ENCODE results near the gene IQCK. TPM values are rescaled to one million over a fixed set of nuclear protein-coding genes. Genes with fewer than 3 reads are reported as not detected.
"Not testable (repeated sequence)": the region's sequence is repeated elsewhere in the genome, so short reads cannot be mapped to it uniquely, and the experiment has no call there.

The IQCK gene
- total and polyA plus RNA-seq, 2 donors (not counting 3 experiments of a cell fraction or from before 2014, with no cell fraction given), result 17.2 to 18.1 TPM

DNA sequence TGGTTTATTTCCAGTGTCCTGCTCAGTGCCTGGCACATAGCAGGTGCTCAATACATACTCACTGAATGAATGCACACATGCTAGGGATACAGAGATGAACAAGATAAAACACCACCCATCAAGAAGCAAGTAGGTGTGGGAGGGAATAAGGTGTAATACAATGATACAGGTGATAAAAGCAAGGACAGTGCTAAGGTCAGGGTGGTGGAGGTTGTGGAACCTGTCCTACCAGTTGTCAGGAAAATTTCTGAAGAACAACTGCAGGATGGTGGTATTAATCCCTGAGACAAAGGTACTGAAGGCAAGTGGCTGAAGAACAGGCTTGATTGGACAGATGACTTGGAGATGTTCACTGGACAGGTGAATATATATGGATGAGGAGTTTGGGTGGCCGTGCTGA is 1.9 kb upstream of the IQCK start:
- no peaks in the 10 kb centered on the region for H3K9me3 ChIP-seq (replicated peaks; ENCODE audit: control insufficient read depth, insufficient read depth, low read length)
- no peak overlapping the region for H3K9ac ChIP-seq (replicated peaks; ENCODE audit: extremely low read depth, insufficient read depth, low read length)
- H3K4me1 ChIP-seq (ENCODE audit: control insufficient read depth, extremely low read depth, insufficient read depth, low read length), result peaks cover 13% of the 10 kb centered on the region
- no peak overlapping the region for H3K4me3 ChIP-seq (replicated peaks in 1 of 3; ENCODE audit: insufficient read depth in 1 of 3, low read depth in 1 of 3, low read length in 3 of 3)
- H3K27me3 ChIP-seq (ENCODE audit: control insufficient read depth in 2 of 2, insufficient read depth in 2 of 2, low read length in 2 of 2), result no peaks in the 10 kb centered on the region
- peak overlapping the region; percentile 96 for H3K4me2 ChIP-seq (ENCODE audit: insufficient read depth, low read length)
- BruUV-seq (replicated peaks), result no TSS peak
- ChIA-PET CTCF (interaction anchor here (1.2 kb wide), 1 partner anchor 115 kb away, joined by 3 read pairs; no protein-coding TSS in a partner anchor), POLR2A (no interaction called here)
- TF ChIP-seq FOS (IDR thresholded peaks at IDR 0.05; ENCODE audit: borderline replicate concordance, insufficient read depth, low read length) (no peak), EZH2 (IDR thresholded peaks at IDR 0.05; ENCODE audit: borderline replicate concordance, low read depth, low read length, severe bottlenecking) (no peak), JUN (IDR thresholded peaks at IDR 0.05; ENCODE audit: borderline replicate concordance, insufficient read depth, insufficient read length, low read depth) (no peak), MYC (IDR thresholded peaks at IDR 0.05; ENCODE audit: low read depth, low read length) (no peak), POLR2AphosphoS5 (IDR thresholded peaks at IDR 0.05; ENCODE audit: insufficient read depth, low read depth, low read length) (no peak), POLR2A (IDR thresholded peaks at IDR 0.05; ENCODE audit: low read depth, low read length) (no peak), GATA2 (IDR thresholded peaks at IDR 0.05; ENCODE audit: insufficient read depth, insufficient read length, low read depth, low read length) (no peak)
- TF ChIP-seq, protein P1, sequence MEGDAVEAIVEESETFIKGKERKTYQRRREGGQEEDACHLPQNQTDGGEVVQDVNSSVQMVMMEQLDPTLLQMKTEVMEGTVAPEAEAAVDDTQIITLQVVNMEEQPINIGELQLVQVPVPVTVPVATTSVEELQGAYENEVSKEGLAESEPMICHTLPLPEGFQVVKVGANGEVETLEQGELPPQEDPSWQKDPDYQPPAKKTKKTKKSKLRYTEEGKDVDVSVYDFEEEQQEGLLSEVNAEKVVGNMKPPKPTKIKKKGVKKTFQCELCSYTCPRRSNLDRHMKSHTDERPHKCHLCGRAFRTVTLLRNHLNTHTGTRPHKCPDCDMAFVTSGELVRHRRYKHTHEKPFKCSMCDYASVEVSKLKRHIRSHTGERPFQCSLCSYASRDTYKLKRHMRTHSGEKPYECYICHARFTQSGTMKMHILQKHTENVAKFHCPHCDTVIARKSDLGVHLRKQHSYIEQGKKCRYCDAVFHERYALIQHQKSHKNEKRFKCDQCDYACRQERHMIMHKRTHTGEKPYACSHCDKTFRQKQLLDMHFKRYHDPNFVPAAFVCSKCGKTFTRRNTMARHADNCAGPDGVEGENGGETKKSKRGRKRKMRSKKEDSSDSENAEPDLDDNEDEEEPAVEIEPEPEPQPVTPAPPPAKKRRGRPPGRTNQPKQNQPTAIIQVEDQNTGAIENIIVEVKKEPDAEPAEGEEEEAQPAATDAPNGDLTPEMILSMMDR (IDR thresholded peaks at IDR 0.05; ENCODE audit: extremely low read depth in 1 of 2, insufficient read depth in 1 of 2, low read depth in 1 of 2, low read length in 2 of 2), result no peak
- TF ChIP-seq, protein P2, sequence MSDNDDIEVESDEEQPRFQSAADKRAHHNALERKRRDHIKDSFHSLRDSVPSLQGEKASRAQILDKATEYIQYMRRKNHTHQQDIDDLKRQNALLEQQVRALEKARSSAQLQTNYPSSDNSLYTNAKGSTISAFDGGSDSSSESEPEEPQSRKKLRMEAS (IDR thresholded peaks at IDR 0.05; ENCODE audit: insufficient read depth, insufficient read length), result no peak
- H3K79me2 ChIP-seq (ENCODE audit: control insufficient read depth, insufficient read depth, low read length), result peaks cover 39% of the 10 kb centered on the region
- dilution Hi-C loops (cut with MboI; ENCODE audit: extremely low pct_ligation_motif_present, low sequenced_read_pairs) (no loop called here), intact Hi-C loops (cut with micrococcal nuclease) (loop anchor here (1.0 to 5.0 kb wide), 3 partner anchors 16 to 159 kb away; partner anchors contain the start of gene VPS35L)
- H2AFZ ChIP-seq (ENCODE audit: low read depth, low read length), result no peak overlapping the region
- DNase-seq (ENCODE audit: low read depth, low spot score), result no peak
- H4K20me1 ChIP-seq (replicated peaks; ENCODE audit: control insufficient read depth, extremely low read depth, insufficient read depth, low read length), result no peaks in the 10 kb centered on the region
- H3K9me1 ChIP-seq (replicated peaks; ENCODE audit: control insufficient read depth, extremely low read depth, insufficient read depth, low read length), result no peaks in the 10 kb centered on the region
- FAIRE-seq, result no peak
- H3K36me3 ChIP-seq (ENCODE audit: control insufficient read depth in 2 of 2, extremely low read depth in 1 of 2, insufficient read depth in 2 of 2, low read length in 2 of 2), result peaks cover 0 to 9% of the 10 kb centered on the region in 2 experiments
- no peak overlapping the region for H3K27ac ChIP-seq (ENCODE audit: insufficient read depth, low read depth, low read length)

DNA sequence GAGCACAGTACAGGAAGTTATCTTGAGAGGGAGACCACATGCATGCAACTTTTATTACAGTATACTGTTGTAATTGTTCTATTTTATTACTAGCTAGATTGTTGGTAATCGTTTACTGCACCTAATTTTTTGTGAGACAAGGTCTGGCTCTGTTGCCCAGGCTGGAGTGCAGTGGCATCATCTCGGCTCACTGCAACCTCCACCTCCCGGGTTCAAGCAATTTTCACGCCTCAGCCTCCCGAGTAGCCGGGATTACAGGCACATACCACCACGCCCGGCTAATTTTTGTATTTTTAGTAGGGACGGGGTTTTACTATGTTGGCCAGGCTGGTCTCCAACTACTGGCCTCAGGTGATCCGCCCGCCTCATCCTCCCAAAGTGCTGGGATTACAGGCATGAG is 1.3 kb upstream of the IQCK start:
- H3K4me1 ChIP-seq (ENCODE audit: control insufficient read depth, extremely low read depth, insufficient read depth, low read length), result peaks cover 13% of the 10 kb centered on the region
- H3K27me3 ChIP-seq (ENCODE audit: control insufficient read depth in 2 of 2, insufficient read depth in 2 of 2, low read length in 2 of 2); H4K20me1 ChIP-seq (replicated peaks; ENCODE audit: control insufficient read depth, extremely low read depth, insufficient read depth, low read length); POLR2A ChIA-PET; H2AFZ ChIP-seq (ENCODE audit: low read depth, low read length); CTCF ChIA-PET; H3K9me1 ChIP-seq (replicated peaks; ENCODE audit: control insufficient read depth, extremely low read depth, insufficient read depth, low read length); BruUV-seq (replicated peaks); DNase-seq (ENCODE audit: low read depth, low spot score); H3K36me3 ChIP-seq (ENCODE audit: control insufficient read depth in 2 of 2, extremely low read depth in 1 of 2, insufficient read depth in 2 of 2, low read length in 2 of 2); H3K9me3 ChIP-seq (replicated peaks; ENCODE audit: control insufficient read depth, insufficient read depth, low read length); dilution Hi-C loops (cut with MboI; ENCODE audit: extremely low pct_ligation_motif_present, low sequenced_read_pairs); H3K27ac ChIP-seq (ENCODE audit: insufficient read depth, low read depth, low read length); FAIRE-seq: not testable (repeated sequence)
- intact Hi-C loops (cut with micrococcal nuclease), result loop anchor here (1.0 to 5.0 kb wide), 3 partner anchors 16 to 159 kb away; partner anchors contain the start of gene VPS35L
- peak overlapping the region; percentile 96 for H3K4me2 ChIP-seq (ENCODE audit: insufficient read depth, low read length)
- peaks cover 39% of the 10 kb centered on the region for H3K79me2 ChIP-seq (ENCODE audit: control insufficient read depth, insufficient read depth, low read length)
- peak overlapping the region; percentile 68 to 100 (median 99) for H3K4me3 ChIP-seq (replicated peaks in 1 of 3; ENCODE audit: insufficient read depth in 1 of 3, low read depth in 1 of 3, low read length in 3 of 3)
- H3K9ac ChIP-seq (replicated peaks; ENCODE audit: extremely low read depth, insufficient read depth, low read length), result peak overlapping the region; percentile 96

Data from endothelial cell of umbilical vein (primary cell).